GM18867 (cell line): ENCODE measurements around the gene SEMA6D.

ENCODE experiments used
- ATAC-seq: cut with Tn5 transposase; IDR thresholded peaks from one replicate; pipeline ENCODE4 v1.9.1; 2021; ENCODE audit warnings: mild to moderate bottlenecking, moderate library complexity; ENCODE audit not compliant: unreplicated experiment

Gene SEMA6D

DNA sequence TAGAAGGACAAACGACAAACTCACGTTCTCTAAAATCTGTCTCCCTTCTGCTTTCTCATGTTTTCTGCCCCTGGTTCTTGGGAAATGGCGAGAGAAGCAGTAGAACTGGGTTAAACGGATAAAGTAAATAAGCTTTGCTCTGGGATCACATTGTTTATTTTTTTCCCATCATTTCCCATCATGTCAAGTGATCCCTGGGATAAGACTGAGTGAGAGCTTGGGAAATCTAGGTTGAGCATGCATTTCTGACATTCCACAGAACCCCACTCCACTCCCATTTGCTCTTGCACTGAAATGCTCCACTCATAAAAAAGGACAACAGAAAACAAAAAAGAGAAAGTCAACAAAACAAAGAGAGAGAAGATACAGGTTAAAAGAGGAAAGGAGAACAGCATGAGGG lies 69.1 kb downstream of the SEMA6D start:
- no peak for ATAC-seq

- ATAC-seq = no peak
Measured at GRCh38 chr15:47787875-47788274, 70.6 kb downstream of the SEMA6D start.

DNA sequence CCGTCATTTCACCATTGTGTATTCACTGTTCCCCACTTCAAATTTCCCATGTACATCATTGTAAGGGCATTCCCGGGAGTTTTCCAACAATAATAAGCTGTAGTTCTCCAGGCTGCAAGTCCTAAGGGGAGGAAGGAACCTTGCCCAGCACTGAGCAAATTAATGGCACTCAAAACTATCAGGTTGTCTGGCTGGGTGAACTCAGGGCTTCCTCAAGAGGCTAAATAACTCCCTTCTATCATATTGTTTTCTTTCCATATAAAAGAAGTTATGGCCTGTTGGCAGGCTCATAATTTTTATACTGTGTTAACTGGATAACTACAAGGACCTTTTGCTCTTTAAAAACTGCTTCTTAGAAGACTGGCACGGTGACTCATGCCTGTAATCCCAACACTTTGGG lies 71.4 kb downstream of the SEMA6D start:
- ATAC-seq = no peak

- ATAC-seq = no peak
Measured at GRCh38 chr15:47791161-47791560, 73.9 kb downstream of the SEMA6D start.

GRCh38 chr15:47792231-47792630 lies 74.9 kb downstream of the SEMA6D start:
- no peak for ATAC-seq

DNA sequence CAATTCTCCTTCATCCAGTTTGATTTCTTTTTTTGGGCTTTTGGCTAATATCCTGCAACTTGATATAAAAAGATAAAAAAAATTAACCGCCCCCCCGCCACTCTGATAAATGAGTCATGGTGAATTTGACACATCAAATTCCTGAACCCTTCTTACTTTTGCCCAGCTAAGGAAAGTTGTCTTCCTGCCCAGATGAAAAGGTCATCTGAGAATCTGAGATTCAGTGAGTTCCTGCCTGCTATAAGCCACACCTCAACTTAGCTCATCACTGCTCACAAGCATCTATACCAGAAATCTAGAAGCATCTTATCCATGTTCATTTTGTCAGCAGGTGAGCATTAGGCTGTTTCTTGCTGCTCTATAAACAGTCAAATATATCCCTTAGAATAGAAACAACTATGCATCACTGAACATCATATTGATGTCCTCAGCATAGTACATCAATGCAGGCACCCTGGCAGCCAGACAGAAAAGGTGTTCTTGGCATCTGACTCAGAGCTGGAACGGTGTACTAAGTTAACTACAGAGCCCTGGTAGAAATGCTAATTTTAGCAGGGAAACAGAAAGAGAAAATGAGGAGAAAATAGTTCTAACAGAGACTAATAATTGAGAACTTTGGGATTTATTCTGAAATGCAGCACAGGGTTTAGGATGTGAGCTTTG lies 77.1 kb downstream of the SEMA6D start:
- no peak for ATAC-seq

DNA sequence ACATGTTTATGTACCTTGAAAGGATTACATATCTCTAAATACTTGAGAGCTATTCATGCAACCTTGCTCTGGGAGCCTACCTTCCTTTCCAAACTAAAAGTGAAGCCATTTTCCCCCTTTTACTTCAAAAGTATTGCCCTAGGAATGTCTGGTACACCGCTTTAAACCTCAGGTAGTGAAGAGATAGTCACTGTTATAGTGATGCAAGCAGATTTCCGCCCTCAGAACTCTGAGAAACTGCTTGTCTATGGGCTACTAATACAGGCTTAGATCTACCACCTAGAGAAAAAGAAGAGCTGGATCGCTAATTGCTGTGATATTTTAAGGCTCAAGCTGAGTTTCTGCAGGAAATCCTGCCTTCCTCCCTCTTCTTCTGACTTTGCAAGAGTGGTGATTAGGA lies 78.6 kb downstream of the SEMA6D start:
- no peak for ATAC-seq

DNA sequence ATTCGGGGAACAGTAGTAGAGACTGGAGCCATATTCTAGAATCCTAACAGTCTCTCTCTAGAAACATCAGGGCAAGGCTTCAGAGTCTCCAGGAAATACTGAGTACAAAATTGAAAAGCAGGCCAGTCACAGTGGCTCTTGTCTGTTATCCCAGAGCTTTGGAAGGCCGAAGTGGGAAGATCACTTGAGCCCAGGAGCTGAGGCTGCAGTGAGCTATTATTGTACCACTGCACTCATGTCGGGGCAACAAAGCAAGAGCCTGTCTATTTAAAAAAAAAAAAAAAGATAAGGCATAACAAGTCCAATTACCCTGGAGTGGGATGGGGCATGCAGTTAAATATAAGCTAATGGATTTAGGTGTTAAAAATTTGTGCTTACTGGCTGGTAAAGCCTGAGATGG lies 79.0 kb downstream of the SEMA6D start:
- no peak for ATAC-seq

DNA sequence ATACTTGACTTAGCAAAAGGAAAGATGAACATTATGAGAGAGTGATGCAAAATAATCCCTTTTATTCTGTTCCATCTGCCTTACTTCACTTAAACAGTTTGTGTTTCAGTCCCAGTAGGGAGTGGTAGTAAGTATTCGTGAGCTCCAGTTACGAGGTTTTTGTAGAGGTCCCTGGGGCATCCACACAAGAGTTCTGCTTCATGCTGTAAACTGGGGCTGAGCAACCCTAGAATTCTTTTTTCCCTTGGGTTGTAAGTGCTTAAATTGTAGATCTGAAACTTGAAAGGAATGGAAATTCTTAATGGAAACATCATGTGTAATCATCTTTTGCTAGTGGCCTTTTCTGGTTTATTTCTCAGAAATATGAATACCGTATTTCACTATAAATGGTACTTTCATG lies 79.5 kb downstream of the SEMA6D start:
- no peak for ATAC-seq

- no peak for ATAC-seq
Measured at GRCh38 chr15:47801522-47801921, 84.2 kb downstream of the SEMA6D start.

- ATAC-seq = no peak
Measured at GRCh38 chr15:47802216-47802615, 84.9 kb downstream of the SEMA6D start.

DNA sequence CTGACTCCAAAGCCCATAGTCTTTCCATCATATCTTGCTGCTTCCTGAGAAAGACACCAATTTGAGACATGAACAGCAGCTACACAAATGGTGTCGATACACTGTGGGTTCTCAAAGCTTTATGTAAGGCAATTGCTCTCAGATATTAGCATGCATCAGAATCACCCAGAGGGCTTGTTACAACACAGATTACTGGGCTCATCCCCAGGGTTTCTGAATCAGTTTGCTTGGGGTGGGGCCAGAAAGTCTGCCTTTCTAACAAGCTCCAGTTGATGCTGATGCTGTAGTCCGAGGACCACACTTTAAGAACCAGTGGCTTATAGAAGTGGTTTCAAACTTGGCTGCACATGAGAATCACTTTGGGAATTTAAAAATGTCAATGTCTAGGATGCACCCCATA lies 86.5 kb downstream of the SEMA6D start:
- no peak for ATAC-seq

DNA sequence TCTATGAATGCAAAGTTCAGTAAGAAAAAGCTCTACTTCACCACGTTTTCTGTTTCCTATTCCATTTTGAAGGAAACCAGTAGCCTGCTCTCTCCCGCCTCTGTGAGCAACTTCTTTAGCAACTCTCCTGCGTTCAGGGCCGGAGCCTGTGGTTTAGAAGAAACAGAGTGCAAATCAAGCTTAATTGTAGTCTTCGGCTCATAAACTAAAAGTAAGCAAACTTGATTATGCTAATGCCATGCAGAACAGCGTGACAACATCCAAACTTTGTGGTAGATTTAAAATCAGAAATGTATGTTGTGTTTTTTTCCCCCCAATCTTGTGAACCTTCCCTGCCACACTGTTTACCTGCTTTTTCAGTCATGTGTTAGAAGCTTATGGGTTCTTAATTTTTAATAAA lies 87.4 kb downstream of the SEMA6D start:
- no peak for ATAC-seq

- ATAC-seq = no peak
Measured at GRCh38 chr15:47806008-47806407, 88.7 kb downstream of the SEMA6D start.

DNA sequence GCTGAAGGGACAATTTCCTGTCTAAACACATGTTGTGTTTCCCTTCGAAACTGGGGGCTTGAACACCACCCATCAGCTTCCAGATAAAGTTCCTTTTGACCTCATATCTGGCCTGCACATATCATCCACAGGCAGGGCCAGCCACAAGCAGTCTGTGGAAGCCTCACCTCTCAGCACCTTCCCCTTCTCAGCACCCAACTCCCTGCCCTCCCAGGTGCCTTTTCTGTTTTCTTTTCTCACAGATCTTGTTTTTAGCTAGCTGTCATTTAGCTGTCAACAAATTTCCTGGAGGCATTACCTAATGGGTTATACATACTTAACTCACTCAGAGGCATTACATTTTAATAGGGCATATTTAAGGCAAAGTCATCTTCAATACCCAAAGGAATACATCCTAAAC lies 93.9 kb downstream of the SEMA6D start:
- no peak for ATAC-seq

DNA sequence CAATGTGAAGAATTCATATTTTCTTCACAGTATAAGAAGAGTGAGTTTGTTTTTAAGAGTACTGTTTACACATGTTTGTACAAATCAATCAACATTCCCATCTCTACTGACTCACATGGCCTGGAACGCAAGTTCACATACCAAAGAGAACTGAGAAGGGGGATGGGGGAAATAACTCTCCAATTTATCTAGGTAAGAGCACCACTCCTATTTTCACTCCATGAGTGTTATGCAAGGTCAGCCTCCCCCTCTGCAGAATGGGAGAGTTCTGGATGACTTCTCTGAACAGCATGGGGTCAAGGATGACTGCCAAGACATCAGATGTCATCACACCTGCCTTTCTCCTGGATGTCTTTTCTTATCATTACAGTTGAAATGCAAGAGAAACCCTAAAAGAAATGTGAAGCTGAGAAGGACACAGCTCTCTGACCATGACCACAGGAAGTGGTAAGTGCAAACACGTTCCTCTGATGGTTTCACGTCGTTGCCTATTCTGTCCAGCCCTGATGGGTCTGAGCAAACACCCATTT lies 95.2 kb downstream of the SEMA6D start:
- peak; percentile 78 for ATAC-seq

DNA sequence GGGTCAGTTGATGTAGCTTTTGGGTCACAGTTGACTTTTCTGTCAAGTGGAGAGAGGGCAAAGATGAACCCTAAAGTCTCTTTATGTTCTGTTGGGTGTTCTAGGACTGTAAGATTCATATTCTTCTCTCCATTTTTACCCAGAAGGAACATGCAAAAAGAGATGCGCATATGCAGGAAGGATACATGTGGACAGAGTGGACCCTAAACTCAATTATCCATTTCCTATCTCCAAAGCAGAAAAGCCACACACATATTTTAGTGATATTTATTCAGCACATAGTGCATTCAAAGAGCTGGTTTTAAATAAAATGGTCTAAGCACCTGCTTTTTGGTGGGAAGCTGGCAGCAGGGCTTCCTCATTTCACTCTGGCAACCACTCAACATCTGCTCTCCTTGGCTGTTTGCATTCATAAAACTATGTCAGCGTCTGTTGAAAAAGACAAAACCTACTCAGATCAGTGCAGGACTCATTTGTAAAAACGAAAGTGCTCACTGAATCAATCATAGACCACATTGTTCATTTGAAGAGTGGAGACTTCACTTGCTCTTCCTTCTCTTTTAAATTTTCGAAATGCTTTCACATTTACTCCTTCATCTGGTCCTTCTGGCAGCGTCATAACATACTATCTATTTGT lies 96.6 kb downstream of the SEMA6D start:
- ATAC-seq = peak; percentile 88

GRCh38 chr15:47814620-47815019 lies 97.3 kb downstream of the SEMA6D start:
- ATAC-seq = no peak

DNA sequence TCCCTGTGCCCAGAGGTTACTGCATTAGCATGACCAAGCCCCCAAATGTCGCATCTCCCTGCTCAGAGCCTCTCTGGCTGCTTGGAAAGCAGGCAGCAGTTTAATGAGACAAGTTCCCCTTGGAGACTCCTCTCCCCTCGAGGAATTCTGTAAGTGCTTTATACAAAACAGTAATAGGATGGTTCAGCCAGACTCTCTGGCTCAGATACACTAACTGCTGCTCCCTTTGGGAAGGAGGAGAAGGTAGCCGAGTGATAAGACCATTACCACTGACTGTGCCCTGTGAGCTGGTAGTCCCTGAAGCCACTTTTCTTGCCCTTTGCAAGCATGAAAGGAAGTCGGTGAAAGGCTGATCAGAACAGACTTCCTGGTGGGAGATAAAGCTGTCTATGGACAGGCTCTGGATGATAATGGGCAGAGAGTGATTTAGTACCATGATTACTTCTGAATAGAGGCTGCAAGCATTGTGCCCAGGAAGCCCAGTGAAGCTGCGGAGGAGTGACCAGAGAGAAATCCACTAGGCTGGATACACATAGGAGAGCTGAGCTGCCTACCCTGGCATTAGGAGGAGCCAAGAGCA lies 100.8 kb downstream of the SEMA6D start:
- ATAC-seq = no peak

DNA sequence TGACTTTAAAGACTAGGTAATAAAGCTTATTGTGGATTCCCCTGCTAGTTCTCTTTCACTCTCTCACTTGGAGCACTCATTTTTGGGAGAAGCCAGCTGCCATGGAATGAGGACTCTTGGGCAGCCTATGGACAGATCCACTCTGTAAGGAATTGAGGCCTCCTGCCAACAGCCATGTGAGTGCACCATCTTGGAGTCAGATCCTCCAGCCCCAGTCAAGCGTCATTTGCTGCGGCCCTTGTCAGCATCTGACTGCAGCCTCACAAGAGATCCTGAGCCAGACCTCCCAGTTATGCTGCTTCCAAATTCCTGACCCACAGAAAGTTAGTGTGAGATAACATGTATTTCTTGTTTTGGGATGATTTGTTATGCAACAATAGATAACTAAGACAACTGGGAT lies 101.9 kb downstream of the SEMA6D start:
- no peak for ATAC-seq

DNA sequence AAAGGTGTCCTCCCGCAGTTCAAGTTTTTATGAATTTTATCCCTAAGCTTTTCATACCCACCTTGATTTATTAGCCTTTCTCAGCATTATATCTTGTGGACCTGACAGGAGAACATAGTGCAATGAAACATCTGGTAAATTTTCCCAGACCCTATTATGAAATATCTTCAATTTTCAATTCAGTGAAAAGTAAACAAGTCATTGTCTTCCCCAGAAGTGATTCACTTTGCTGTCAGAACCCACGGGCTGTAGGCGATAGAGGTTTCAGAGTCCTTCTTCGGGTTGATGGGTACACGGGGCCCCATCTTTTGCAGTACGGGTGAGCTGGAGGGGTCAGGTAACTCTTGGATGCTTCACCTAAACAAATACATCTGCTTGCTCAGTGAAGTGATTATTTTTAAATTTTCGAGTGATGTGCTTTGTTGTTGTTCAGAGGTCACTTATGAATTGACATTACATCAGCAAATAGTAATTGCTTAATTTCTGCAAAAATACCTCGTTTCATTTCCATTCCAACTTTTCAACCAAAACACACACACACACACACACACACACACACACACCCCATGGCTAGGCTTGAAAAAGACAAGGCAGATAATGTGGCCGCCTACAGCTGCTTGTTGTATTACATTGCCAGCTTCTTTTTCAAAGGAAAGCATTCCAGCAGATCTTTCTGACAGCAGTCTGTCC lies 102.9 kb downstream of the SEMA6D start:
- no peak for ATAC-seq
